Measurements from ENCODE around the gene SMYD3. TPM values are rescaled to one million over a fixed set of nuclear protein-coding genes. Genes with fewer than 3 reads are reported as not detected.

The SMYD3 gene
- total and polyA plus RNA-seq, 10 donors: 12.5 to 33.1 (median 21.0) TPM

DNA sequence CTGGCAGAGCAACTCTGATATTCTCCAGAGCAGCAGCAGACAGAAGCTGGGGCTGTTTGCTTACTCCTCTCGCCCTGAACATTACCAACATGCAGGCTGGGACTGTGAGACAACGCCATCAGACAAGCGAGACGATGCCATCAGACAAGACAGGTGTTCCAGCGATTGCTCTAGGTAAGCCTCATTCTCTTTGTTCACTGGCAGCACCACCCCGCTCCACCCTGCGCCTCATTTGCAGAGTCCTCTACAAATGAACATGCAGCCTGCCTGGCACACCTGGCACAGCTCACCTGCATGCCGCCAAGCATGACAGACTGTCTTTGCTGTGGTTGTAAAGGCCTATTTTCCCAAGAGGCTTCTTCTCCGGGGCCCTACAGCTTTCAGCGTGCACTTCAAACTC, 346.2 kb downstream of the SMYD3 start:
- intact Hi-C loops (cut with DNase I; ENCODE audit: low total_unique reads): no loop called here
- Histone ChIP-seq H3K9me3 (no peaks in the 10 kb centered on the region), H3K27me3 (replicated peaks in 1 of 7) (no peaks in the 10 kb centered on the region), H3K36me3 (no peaks in the 10 kb centered on the region), H3K27ac (no peak overlapping the region), H3K4me1 (peaks cover 0 to 14% (median 6%) of the 10 kb centered on the region in 6 donors), H3K4me3 (no peak overlapping the region)
- TF ChIP-seq POLR2AphosphoS5 (IDR thresholded peaks at IDR 0.05): no peak
- TF ChIP-seq, protein P1, sequence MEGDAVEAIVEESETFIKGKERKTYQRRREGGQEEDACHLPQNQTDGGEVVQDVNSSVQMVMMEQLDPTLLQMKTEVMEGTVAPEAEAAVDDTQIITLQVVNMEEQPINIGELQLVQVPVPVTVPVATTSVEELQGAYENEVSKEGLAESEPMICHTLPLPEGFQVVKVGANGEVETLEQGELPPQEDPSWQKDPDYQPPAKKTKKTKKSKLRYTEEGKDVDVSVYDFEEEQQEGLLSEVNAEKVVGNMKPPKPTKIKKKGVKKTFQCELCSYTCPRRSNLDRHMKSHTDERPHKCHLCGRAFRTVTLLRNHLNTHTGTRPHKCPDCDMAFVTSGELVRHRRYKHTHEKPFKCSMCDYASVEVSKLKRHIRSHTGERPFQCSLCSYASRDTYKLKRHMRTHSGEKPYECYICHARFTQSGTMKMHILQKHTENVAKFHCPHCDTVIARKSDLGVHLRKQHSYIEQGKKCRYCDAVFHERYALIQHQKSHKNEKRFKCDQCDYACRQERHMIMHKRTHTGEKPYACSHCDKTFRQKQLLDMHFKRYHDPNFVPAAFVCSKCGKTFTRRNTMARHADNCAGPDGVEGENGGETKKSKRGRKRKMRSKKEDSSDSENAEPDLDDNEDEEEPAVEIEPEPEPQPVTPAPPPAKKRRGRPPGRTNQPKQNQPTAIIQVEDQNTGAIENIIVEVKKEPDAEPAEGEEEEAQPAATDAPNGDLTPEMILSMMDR (IDR thresholded peaks at IDR 0.05 in 8 of 11, conservative IDR thresholded peaks at IDR 0.05 in 3 of 11): no peak
- no peak for TF ChIP-seq POLR2A (IDR thresholded peaks at IDR 0.05)
- 94 to 97% (median 95%) methylated on average over 9 to 10 of the region's 10 CpGs for WGBS, 5 donors
- no peak for DNase-seq

DNA sequence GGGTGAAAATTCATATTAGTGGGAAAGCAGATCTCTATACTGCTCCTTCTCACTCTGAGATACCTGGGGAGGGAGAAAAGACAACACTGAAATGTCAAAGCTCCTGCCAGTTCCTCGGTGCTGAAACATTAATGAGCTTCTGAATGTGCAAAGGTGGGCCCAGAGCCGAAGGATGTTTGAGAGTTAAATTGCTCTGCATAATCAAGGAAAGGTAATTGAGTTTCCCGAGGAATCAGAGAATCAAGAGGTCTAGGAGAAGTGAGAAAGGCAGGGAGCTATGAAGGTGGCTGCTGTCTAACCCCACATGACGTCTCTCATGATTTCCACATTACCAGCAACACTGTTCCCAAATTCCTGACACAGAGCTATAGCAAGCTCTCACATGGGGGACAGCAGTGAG, 346.7 kb downstream of the SMYD3 start:
- no peak for DNase-seq
- WGBS, 5 donors: 83 to 97% (median 93%) methylated on average over 4 of the region's 4 CpGs

DNA sequence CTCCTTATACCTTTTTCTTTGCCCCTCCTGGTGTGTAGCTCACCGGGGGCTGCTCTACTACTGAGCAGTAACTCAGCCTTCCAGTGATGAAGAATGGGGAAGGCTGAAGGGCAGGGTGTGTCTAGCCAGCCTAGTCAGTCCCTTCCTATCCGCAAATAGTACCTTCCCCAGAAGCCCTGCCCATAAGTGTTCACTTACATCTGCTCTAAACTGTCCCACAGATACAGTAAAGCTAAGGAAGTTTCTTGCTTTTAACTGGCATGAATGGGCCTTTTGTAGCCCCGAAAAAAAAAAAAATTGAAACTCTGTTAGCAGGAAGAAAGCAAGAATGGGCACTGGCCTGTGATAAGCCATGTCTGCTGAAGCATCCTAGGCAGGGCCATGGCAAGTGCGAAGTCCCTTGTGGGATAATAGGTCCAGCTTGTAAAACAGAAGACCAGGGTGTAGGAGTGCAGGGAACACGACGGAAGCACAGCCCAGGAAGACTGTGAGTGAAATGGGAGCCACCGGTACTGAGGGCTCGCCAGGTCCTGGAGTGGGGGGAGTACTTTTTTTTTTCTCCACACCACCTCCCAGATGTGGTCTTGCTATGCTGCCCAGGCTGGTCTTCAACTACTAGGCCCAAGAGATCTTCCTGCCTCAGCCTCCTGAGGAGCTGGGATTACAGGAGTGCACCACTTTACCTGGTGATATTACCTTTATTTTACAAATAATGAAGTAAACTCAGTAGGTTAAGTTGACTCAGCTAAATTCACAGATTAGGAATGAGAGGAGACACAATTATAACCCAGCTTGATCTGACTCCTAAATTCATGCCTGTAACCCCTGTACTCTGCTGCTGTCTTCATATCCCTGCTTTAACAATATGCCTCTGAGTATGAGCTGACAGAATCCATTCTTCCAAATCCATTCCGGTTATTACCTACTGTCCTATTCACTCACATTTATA, 347.5 kb downstream of the SMYD3 start:
- 88 to 93% (median 89%) methylated on average over 9 of the region's 9 CpGs for WGBS, 5 donors
- no peak for DNase-seq

More for the DNA sequence above, 346.7 kb downstream of the SMYD3 start:
- TF ChIP-seq, protein P1 (IDR thresholded peaks at IDR 0.05 in 8 of 11, conservative IDR thresholded peaks at IDR 0.05 in 3 of 11): no peak
- TF ChIP-seq POLR2A (IDR thresholded peaks at IDR 0.05): no peak
- Histone ChIP-seq H3K4me1 (peaks cover 0 to 14% (median 6%) of the 10 kb centered on the region in 6 donors), H3K27ac (no peak overlapping the region), H3K36me3 (no peaks in the 10 kb centered on the region), H3K9me3 (no peaks in the 10 kb centered on the region), H3K4me3 (no peak overlapping the region), H3K27me3 (replicated peaks in 1 of 7) (no peaks in the 10 kb centered on the region)
- intact Hi-C loops (cut with DNase I; ENCODE audit: low total_unique reads): no loop called here

DNA sequence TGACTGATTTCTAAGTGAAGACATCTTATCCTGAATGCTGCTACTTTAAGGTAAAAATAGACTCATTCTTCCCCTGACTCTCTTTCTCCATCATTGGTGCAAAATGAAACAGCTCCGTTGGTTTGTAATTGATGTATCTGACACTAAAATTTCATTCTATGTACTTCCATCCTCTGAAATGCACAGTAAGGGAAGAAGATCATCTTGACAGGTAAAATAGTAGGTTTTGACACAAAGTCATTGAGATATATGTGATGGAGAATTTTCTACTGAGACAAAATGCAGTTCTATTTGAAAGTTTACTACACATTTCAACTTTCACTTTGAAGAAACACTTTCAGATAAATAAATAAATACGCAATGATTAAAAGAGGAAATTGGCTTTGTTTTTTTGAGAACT, 348.9 kb downstream of the SMYD3 start:
- H3K4me3 ChIP-seq: no peak overlapping the region
- H3K36me3 ChIP-seq: no peaks in the 10 kb centered on the region
- no peaks in the 10 kb centered on the region for H3K27me3 ChIP-seq (replicated peaks in 1 of 7)
- 57 to 85% (median 64%) methylated on average over 2 of the region's 2 CpGs for WGBS, 5 donors
- H3K4me1 ChIP-seq: peaks cover 0 to 14% (median 6%) of the 10 kb centered on the region in 6 donors
- no peaks in the 10 kb centered on the region for H3K9me3 ChIP-seq
- TF ChIP-seq POLR2A (IDR thresholded peaks at IDR 0.05): no peak
- TF ChIP-seq POLR2AphosphoS5 (IDR thresholded peaks at IDR 0.05): no peak
- TF ChIP-seq, protein P1 (IDR thresholded peaks at IDR 0.05 in 8 of 11, conservative IDR thresholded peaks at IDR 0.05 in 3 of 11): no peak
- no peak overlapping the region for H3K27ac ChIP-seq
- intact Hi-C loops (cut with DNase I; ENCODE audit: low total_unique reads): no loop called here
- no peak for DNase-seq

More for the DNA sequence above, 347.5 kb downstream of the SMYD3 start:
- H3K4me1 ChIP-seq: peaks cover 0 to 14% (median 6%) of the 10 kb centered on the region in 6 donors
- TF ChIP-seq, protein P1 (IDR thresholded peaks at IDR 0.05 in 8 of 11, conservative IDR thresholded peaks at IDR 0.05 in 3 of 11): no peak
- TF ChIP-seq POLR2AphosphoS5 (IDR thresholded peaks at IDR 0.05): no peak
- intact Hi-C loops (cut with DNase I; ENCODE audit: low total_unique reads): no loop called here
- no peaks in the 10 kb centered on the region for H3K9me3 ChIP-seq
- no peak overlapping the region for H3K27ac ChIP-seq
- no peaks in the 10 kb centered on the region for H3K27me3 ChIP-seq (replicated peaks in 1 of 7)
- no peaks in the 10 kb centered on the region for H3K36me3 ChIP-seq
- H3K4me3 ChIP-seq: no peak overlapping the region

Data from spleen (tissue), 11 donors.